NCI-H1092 (cell line): ENCODE results near the gene SMOC2.

ENCODE experiments used
- DNase-seq: peaks from one replicate; lab custom pipeline; 2025; lab: John Stamatoyannopoulos, UW

SMOC2 gene

GRCh38 chr6:168574075-168574698 is 133.2 kb downstream of the SMOC2 start:
- DNase-seq = no peak

DNA sequence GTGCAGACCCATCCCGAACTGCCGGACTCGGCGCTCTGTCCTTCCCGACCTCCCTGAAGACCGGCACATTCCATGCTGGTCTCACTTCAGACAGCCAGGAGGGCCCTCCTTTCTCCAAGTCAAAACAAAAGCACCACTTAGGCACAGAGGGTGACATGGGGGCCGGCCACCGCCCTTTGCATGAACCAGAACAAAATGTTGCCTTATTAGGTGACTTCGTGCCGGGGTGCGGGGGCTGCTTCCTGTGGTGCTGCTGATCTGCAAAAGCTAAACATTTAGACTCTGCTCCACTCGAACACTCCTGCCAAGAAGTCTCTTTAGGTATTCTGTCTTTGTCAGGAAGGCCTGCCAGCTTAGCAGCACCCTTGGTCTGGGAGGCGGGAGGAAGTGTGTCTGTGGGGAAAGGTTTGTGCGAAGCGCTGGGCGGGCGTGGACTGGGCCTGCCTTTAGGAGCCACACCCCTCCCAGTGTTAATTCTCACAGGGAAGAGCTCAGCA is 133.8 kb downstream of the SMOC2 start:
- no peak for DNase-seq

GRCh38 chr6:168575346-168576098 is 134.5 kb downstream of the SMOC2 start:
- DNase-seq = no peak

- no peak for DNase-seq
Measured at GRCh38 chr6:168576388-168576787, 135.4 kb downstream of the SMOC2 start.

DNA sequence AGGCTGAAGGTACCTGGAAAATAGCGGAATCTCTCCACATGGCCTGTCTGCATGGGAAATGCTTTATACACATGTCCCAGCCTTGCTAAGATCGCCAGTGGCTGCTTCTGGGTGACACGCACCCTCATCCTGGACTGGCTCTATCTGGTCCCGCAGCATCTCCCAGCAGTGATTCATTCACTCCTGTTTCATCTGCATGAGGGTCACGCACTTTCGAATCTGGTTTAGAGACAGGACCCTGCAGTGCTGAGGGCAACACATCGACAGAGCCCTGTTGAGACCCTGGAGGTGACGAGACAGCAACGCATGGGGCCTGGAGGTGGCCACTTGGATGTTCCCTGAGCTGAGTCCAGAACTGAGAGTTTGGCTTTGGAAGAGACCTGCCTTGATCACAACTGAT is 136.5 kb downstream of the SMOC2 start:
- no peak for DNase-seq

GRCh38 chr6:168578036-168578435 is 137.1 kb downstream of the SMOC2 start:
- DNase-seq = no peak

GRCh38 chr6:168581236-168581635 is 140.3 kb downstream of the SMOC2 start:
- DNase-seq = no peak

GRCh38 chr6:168581706-168582105 is 140.7 kb downstream of the SMOC2 start:
- DNase-seq = no peak

- no peak for DNase-seq
Measured at GRCh38 chr6:168582571-168582981, 141.6 kb downstream of the SMOC2 start.

GRCh38 chr6:168583126-168583525 is 142.1 kb downstream of the SMOC2 start:
- no peak for DNase-seq

- DNase-seq = no peak
Measured at GRCh38 chr6:168583821-168584220, 142.8 kb downstream of the SMOC2 start.

DNA sequence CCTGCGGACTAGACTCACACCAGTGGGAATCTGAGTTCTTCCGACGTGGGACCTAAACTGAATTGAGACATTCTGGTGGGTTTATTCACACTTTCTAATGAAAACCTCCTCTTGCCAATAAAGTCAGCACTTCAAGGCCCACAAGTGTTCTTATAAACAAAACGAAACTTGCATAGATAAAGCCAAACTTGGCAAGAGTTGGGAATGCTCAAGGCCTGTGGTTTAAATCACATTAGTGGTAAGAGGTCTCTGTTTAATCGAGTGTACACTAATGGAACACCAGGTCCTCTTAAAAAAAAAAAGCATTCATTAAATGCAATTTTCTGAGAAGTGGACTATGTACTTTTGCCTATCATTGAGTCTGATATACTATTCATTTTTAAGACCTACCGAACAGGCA is 143.3 kb downstream of the SMOC2 start:
- DNase-seq = no peak

DNA sequence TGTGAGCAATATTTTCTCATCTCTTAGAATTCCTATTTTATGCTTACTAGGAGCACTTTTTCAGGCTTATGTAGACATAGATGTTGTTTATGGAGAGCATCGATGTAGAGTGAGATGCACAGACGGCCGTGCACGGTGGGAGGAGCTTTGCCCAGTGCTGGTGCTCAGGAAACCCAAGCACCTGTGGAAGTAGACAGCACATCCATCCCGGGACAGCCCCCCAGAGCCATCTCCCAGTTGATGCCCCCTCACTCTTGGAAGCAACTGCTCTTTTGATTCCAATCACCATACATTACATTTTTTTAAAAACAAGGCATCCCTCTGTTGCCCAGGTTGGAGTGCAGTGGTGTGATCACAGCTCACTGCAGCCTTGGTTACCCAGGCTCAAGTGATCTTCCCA is 143.7 kb downstream of the SMOC2 start:
- DNase-seq = no peak

GRCh38 chr6:168585441-168585840 is 144.5 kb downstream of the SMOC2 start:
- no peak for DNase-seq

- DNase-seq = no peak
Measured at GRCh38 chr6:168589275-168589674, 148.3 kb downstream of the SMOC2 start.

GRCh38 chr6:168590406-168590805 is 149.4 kb downstream of the SMOC2 start:
- DNase-seq = no peak

DNA sequence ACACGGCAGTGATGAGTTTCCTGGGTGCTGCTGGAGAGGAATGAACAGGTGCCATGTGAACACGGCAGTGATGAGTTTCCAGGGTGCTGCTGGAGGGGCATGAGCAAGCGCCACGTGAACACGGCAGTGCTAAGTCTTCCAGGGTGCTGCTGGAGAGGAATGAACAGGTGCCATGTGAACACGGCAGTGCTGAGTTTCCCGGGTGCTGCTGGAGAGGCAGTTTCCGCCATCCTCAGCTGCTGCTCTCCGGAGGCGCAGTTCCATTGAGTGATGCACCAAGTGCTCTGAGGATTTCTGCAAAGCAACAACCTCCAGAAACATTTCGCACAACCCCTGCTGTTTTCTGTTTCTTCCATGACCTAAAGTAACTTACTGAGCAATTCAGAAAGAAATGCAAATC is 155.4 kb downstream of the SMOC2 start:
- no peak for DNase-seq

- no peak for DNase-seq
Measured at GRCh38 chr6:168597471-168597875, 156.5 kb downstream of the SMOC2 start.

GRCh38 chr6:168598251-168599117 is 157.5 kb downstream of the SMOC2 start:
- DNase-seq = no peak

DNA sequence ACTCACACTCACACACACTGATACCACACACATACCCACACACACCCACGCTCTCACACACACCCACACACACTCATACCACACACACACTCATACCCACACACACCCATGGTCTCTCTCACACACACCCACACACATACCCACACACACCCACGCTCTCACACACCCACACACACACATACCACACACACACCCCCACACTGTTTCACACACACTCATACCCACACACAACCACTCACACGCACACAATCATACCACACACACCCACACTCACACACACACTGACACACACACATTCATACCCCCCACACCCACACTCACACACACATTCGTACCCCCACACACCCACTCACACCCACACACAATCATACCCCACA is 158.1 kb downstream of the SMOC2 start:
- no peak for DNase-seq

DNA sequence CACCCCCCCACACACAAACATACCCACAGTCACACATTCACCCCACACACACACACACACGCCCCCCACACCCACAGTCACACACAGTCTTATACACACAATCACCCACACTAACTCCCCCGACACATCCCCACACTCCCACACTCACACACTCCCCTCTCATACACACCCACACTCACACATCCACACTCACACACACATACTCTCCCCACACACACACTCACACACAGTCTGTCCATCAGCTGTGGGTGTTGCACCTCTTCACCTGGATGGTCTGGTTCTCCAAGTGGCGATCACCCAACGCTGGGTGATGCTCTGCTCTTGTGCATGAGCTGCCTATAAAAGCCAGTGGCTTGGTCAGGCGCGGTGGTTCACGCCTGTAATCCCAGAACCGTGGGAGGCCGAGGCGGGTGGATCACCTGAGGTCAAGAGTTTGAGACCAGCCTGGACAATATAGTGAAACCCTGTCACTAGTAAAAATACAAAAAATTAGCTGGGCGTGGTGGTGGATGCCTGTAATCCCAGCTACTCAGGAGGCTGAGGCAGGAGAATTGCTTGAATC is 158.9 kb downstream of the SMOC2 start:
- DNase-seq = no peak

DNA sequence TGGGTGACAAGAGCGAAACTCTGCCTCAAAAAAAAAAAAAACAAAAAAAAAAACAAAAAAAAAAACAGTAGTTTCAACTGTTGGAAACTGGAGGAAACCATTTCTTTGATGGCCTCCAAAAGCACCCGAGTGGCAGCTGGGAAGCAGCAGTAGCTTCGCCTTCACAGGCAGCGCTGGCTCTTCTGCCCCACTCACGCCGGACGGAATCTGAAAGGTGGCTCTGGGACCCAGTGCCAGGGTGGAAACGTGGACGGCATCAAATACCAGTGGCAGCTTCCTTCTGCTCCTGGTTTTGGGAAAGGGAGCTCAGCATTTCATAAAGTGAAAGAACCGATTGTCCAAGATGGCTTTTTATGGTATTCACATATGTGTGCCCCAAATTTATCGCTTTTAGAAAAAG is 159.4 kb downstream of the SMOC2 start:
- no peak for DNase-seq
